GM18511 (cell line): ENCODE data around the gene ZCCHC7.
A peak's percentile ranks its signal among the peaks of the same experiment; 100 is the strongest.
"Not testable (repeated sequence)": the region's sequence is repeated elsewhere in the genome, so short reads cannot be mapped to it uniquely, and the experiment has no call there.

Experiments
- ATAC-seq: cut with Tn5 transposase; IDR thresholded peaks from one replicate; pipeline ENCODE4 v1.9.1; 2021; ENCODE audit warnings: mild to moderate bottlenecking, moderate library complexity; ENCODE audit not compliant: unreplicated experiment

ZCCHC7 gene

DNA sequence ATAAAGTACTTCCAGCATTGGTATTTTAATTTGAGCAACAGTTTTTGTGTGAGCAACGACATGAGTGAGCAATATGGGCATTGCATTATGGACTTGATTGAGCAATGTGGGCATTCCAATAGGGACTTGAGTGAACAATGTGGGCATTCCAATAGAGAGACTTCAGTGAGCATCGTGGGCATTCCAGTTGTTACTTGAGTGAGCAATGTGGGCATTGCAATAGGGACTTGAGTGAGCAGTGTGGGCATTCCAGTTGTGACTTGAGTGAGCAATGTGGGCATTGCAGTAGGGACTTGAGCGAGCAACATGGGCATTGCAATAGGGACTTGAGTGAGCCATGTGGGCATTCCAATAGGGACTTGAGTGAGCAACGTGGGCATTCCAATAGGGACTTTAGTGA, 52.2 kb downstream of the ZCCHC7 start:
- no peak for ATAC-seq

DNA sequence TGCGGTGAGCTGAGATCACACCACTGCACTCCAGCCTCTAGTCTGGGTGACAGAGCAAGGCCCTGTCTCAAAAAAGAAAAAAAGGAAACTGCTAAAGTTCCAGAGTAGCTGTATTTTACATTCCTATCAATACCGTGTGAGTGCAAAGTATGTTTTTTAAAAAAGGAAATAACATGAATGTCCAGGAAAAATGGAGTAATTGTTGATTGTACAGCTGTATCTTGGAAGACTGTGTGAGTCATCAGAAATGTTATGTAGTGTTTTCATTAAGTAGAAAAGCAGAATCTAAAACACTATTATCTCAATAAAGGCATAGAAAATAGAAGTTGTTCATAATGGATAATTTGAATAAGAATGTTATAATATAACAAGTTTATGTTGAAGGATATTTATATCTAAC, 53.9 kb downstream of the ZCCHC7 start:
- no peak for ATAC-seq

- no peak for ATAC-seq
These were observed 58.4 kb downstream of the ZCCHC7 start for GRCh38 chr9:37178742-37179141.

- no peak for ATAC-seq
These were observed 59.2 kb downstream of the ZCCHC7 start for GRCh38 chr9:37179576-37179975.

- no peak for ATAC-seq
These were observed 59.8 kb downstream of the ZCCHC7 start for GRCh38 chr9:37180138-37180537.

GRCh38 chr9:37182718-37183117, 62.3 kb downstream of the ZCCHC7 start:
- ATAC-seq: no peak

DNA sequence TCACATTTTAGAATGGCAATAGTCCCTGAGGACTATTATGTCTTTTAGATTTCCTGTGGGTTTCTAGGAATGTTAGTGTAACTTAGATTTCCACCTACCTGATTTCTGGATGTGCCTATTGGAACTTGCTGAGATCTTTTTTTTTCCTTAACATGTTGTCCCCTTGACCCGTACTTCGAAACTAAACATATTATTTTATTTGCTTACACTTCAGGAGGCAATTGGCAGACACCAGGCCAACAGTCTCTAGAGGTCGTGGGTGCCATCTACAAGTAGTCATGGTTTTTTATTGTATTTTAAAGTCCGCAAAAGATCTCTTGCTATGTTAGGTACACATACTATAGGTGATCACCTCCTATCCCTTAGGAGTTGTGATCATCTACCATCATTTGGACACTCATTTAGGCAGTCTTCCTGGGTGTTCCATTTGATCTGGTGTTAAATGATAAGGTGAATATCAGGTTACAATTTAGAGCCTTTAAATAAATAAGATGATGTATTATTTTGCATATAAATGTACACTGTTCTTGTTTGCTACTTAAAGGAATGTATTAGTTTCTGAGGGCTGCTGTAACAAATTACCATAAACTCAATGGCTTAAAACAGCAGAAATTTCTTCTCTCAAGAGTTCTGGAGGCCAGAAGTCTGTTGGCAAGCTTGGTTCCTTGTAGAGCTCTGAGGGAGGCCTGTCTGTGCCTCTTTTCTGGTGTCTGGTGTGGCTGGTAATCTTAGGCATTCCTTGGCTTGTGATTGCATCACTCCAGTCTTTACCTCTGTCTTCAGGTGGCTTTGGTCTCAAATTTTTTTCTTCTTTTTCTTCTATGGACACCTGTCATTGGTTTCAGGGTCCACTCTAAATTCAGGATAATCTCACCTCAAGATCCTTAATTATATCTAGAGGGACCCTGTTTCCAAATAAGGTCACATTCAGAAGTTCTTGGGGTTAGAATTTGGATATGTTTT, 64.8 kb downstream of the ZCCHC7 start:
- no peak for ATAC-seq

DNA sequence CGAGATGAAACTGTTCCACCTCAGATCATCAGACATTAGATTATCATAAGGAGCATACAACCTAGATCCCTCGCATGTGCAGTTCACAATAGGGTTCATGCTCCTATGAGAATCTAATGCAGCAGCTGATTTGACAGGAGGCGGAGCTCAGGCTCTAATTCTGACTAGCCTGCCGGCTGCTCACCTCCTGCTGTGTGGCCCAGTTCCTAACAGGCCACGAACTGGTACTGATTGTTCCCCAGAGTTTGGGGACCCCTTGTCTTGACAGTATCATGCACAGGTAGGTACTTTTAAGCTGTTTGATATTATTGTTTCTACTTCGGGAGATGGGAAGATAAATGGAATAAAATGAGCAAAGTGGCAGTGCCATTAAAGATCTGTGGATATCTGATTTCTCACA, 66.9 kb downstream of the ZCCHC7 start:
- peak; percentile 75 for ATAC-seq

GRCh38 chr9:37187713-37188439, 67.5 kb downstream of the ZCCHC7 start:
- ATAC-seq: peak; percentile 87

DNA sequence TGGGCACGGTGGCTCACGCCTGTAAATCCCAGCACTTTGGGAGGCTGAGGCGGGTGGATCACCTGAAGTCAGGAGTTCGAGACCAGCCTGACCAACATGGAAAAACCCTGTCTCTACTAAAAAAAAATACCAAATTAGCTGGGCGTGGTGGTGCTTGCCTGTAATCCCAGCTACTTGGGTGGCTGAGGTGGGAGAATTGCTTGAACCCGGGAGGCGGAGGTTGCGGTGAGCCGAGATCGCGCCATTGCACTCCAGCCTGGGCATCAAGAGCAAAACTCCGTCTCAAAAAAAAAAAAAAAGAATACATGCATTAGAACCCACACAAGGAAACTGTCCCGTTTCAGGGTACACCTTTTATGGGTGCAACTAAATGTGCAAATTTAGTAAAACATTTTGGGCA, 70.4 kb downstream of the ZCCHC7 start:
- ATAC-seq: not testable (repeated sequence)

GRCh38 chr9:37191403-37192089, 71.2 kb downstream of the ZCCHC7 start:
- no peak for ATAC-seq

DNA sequence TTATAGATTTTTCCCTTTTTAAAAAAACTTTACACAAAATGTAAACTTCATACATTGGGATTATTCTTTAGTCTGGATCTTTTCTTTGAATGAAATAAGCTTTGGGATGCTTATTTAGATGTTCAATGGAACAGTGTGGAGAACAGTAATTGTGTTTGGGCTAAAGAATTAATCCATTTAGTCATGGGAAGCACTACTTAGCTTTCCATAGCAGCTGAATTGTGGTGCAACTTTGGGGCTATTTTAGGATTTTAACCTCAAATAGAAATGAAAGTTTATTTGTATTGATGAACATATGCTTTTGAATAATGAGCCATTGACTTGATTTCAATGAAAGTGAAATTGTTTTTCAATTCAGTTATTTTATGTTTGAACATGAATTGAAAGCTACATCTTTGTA, 72.4 kb downstream of the ZCCHC7 start:
- ATAC-seq: no peak

DNA sequence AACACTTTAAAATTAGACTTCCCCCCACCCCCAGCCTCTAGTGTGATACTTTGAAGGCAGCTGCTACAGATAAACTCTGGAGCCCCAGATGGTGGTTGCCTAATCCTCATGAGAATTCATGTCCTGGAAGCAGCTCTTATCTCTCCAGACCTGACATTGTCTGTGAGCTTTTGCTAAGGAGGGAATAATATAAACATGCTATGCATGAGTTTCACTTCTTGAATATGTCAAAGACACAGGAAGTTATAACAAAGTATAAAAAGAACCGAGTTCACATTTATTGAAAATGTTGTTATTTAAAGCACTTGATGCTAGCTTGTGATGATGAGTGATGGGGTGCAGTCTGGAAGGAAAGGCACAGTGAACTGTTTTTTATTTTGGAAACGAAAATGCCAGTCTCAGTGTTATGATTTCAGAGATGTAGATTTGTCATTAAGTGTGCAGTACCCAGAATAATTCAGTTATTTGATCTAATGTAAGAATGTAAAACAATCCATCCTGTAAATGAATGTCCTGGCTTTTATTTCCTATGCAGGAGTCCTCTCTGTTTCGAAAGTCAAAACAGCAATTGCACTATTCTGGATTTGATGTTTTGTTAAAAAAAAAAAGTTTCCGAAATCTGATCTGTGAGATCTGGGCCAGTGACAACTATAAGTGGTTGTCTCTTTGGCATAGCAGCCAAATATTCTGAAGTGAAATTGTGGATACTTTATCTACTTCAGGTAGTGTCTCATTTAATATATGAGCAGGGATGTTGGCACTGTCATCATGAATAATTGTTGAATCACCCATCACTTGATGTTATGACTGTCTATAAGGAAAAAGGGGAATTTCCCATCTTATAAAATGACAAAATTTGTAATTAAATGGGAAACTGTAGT, 77.0 kb downstream of the ZCCHC7 start:
- peak; percentile 72 for ATAC-seq

DNA sequence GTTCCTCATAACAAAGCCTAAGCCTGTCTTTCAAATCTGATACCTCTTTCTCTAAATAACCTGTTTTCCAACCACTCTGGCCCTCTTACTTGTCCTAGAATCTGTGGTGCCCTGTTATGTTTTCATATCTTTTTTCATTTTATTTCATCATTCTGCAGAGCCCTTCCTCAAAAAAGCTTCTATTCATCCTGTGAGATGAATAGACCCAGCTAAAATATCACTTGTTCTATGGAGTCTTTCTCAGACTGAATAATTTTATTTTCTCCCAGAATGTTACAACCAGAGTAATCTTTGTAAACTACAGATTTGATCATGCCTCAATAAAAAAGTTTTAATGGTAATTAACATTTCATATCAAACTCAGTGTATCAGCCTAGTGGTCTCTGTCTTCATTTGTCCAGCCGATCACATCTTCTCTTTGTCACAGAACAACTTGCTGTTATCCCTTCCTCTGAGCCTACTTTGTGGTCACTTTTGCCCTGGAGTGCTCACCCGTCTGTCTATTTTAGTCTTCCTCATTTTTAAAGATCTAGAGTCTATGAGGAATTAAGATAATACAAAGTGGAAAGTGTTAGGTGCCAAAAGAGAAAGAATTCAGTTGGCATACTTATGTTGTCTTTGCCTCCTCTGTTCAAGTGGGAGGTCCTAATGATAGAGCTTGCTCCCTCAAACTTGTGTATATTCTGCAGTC, 77.8 kb downstream of the ZCCHC7 start:
- no peak for ATAC-seq

DNA sequence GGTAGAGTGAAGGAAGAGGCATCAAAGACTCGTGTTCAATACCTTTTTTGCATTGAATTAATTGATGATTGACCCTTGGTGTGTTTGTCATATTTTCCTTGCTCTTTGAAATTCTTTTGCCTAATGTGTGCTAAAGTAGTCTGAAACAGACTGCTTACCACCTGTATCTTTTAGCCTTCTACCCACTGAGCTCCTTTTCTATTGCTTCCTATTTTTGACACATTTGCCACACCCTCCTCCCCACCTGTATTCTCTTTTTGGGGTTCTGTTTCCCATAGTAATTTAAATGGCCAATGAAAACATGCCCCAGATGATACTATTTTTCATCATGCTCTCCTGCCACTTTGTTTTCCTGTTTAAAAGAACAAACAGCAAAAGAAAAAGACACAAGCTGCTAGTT, 78.5 kb downstream of the ZCCHC7 start:
- no peak for ATAC-seq

GRCh38 chr9:37200433-37201005, 80.1 kb downstream of the ZCCHC7 start:
- ATAC-seq: no peak

DNA sequence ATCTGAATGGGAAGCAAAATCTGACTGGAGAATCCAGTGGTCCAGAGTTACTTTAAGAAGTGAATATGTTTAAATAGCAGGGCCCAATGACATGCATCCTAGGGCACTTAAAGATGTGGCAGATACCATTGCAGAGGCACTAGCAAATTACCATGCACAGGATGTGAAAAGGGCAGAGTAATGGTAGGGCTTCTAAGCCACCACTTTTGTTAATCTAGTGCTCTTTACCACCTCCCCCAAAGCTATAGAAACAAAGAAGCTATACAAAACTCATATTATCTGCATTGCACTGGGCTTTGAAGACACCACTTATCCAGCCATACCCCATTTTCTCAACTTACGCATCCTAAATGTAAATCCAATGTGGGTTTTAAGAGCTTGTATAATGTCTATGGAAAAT, 81.2 kb downstream of the ZCCHC7 start:
- no peak for ATAC-seq

DNA sequence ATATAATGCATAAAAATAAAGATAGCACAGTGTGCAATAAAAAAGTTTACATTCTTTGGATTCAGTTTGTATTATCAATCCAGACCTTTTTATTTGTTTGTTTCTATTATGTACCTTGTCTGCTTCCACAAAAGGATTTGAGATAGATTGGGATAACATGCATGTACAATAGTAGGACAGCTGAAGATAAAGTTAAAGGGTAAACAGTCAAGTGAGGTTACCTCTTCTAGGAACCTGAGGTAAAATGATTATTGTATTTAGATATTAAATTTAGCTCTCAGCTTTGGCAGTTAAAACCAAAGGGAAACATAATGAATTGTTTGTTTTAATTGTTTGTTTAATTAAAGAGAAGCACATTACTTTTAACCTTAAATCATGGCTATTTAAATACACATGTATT, 81.7 kb downstream of the ZCCHC7 start:
- no peak for ATAC-seq

GRCh38 chr9:37203456-37203855, 83.1 kb downstream of the ZCCHC7 start:
- ATAC-seq: not testable (repeated sequence)
